ENCODE results near the gene ADAM10. TPM values are rescaled to one million over a fixed set of nuclear protein-coding genes. Genes with fewer than 3 reads are reported as not detected.

The ADAM10 gene
- total RNA-seq, 1 experiment from 2014 or later: 159 TPM

DNA sequence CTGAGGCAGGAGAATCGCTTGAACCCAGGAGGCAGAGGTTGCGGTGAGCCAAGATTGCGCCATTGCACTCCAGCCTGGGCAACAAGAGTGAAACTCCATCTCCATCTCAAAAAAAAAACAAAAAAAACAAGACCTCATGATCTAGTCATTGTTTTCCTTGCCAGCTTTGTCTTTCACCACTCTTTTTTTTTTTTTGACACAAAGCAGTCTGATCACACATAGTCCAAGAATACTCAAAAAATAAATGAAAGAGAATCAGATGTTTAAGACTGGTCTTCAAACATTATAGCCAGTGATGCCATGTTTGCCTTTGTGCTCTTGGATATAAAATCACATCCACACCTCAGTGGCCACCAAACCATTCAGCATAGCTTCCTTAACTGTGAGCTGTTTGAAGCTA, 5.8 kb upstream of the ADAM10 start:
- no peak overlapping the region for H2BK12ac ChIP-seq (ENCODE audit: insufficient read length, low read depth, low read length)
- no CpG with 5 or more reads among the region's 3 CpGs for WGBS (ENCODE audit: extremely low coverage, insufficient read length, low lambda C conversion rate)
- no peak overlapping the region for H3K23ac ChIP-seq (ENCODE audit: insufficient read length, low read depth, low read length)
- no peaks in the 10 kb centered on the region for H3K36me3 Mint-ChIP-seq (ENCODE audit: insufficient read depth in 1 of 3, low read depth in 3 of 3)
- H2BK15ac ChIP-seq (ENCODE audit: low read depth, low read length): no peak overlapping the region
- TF ChIP-seq, protein P1, sequence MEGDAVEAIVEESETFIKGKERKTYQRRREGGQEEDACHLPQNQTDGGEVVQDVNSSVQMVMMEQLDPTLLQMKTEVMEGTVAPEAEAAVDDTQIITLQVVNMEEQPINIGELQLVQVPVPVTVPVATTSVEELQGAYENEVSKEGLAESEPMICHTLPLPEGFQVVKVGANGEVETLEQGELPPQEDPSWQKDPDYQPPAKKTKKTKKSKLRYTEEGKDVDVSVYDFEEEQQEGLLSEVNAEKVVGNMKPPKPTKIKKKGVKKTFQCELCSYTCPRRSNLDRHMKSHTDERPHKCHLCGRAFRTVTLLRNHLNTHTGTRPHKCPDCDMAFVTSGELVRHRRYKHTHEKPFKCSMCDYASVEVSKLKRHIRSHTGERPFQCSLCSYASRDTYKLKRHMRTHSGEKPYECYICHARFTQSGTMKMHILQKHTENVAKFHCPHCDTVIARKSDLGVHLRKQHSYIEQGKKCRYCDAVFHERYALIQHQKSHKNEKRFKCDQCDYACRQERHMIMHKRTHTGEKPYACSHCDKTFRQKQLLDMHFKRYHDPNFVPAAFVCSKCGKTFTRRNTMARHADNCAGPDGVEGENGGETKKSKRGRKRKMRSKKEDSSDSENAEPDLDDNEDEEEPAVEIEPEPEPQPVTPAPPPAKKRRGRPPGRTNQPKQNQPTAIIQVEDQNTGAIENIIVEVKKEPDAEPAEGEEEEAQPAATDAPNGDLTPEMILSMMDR (conservative IDR thresholded peaks at IDR 0.05): no peak
- no peaks in the 10 kb centered on the region for H3K23me2 ChIP-seq (ENCODE audit: insufficient read length, low read depth, low read length, poor library complexity, severe bottlenecking)
- no peak overlapping the region for H3K14ac ChIP-seq (ENCODE audit: insufficient read depth, low read length)
- H3K4me1 ChIP-seq (ENCODE audit: insufficient read depth, low read length): no peaks in the 10 kb centered on the region
- H3K27me3 Mint-ChIP-seq (ENCODE audit: low read depth): no peaks in the 10 kb centered on the region
- H3K4me1 Mint-ChIP-seq: peaks cover 3 to 6% of the 10 kb centered on the region in 2 experiments
- no peak overlapping the region for H3T11ph ChIP-seq (ENCODE audit: low read length)
- H4K5ac ChIP-seq (ENCODE audit: insufficient read length, low read depth, low read length): no peak overlapping the region
- no peak overlapping the region for H2BK20ac ChIP-seq (ENCODE audit: low read depth, low read length, poor library complexity, severe bottlenecking)
- no peak overlapping the region for H3K4me2 ChIP-seq (ENCODE audit: insufficient read depth, insufficient read length, low read length)
- no peaks in the 10 kb centered on the region for H3K79me2 ChIP-seq (ENCODE audit: insufficient read depth, low read length)
- no peak overlapping the region for H3K27ac ChIP-seq (ENCODE audit: insufficient read length, low read depth, low read length)
- no peak overlapping the region for H2AFZ ChIP-seq (ENCODE audit: low read length)
- H3K27ac Mint-ChIP-seq: no peak overlapping the region
- DNase-seq: no peak
- no peak overlapping the region for H3K4me3 Mint-ChIP-seq
- no peak overlapping the region for H4K8ac ChIP-seq (replicated peaks; ENCODE audit: insufficient read length, low read depth, low read length)
- no peak overlapping the region for H2BK120ac ChIP-seq (ENCODE audit: low read depth, low read length, poor library complexity, severe bottlenecking)
- H4K91ac ChIP-seq (ENCODE audit: insufficient read length, low read depth, low read length): no peak overlapping the region
- H3K9me3 Mint-ChIP-seq: no peaks in the 10 kb centered on the region
- H4K20me1 ChIP-seq (ENCODE audit: control insufficient read depth, insufficient read depth, insufficient read length): no peaks in the 10 kb centered on the region
- no peaks in the 10 kb centered on the region for H3K27me3 ChIP-seq (ENCODE audit: insufficient read depth, low read length)
- no peak overlapping the region for H3K4ac ChIP-seq (ENCODE audit: low read depth, low read length)
- H2AK5ac ChIP-seq (ENCODE audit: insufficient read length, low read length): no peak overlapping the region
- H3K9ac ChIP-seq (ENCODE audit: extremely low read depth, insufficient read length, low read length): no peak overlapping the region
- no peaks in the 10 kb centered on the region for H3K79me1 ChIP-seq (ENCODE audit: insufficient read depth, low read depth, low read length, poor library complexity, severe bottlenecking)
- H3K9me3 ChIP-seq (ENCODE audit: control insufficient read depth, low read depth, low read length): no peaks in the 10 kb centered on the region
- H2BK5ac ChIP-seq (ENCODE audit: insufficient read length, low read length): no peak overlapping the region
- H3K56ac ChIP-seq (ENCODE audit: insufficient read length, low read depth, low read length): no peak overlapping the region
- H3K18ac ChIP-seq (ENCODE audit: insufficient read length, low read depth, low read length): no peak overlapping the region

Data from H9 (cell line).